Measurements from ENCODE around the gene RSF1.

Gene RSF1

DNA sequence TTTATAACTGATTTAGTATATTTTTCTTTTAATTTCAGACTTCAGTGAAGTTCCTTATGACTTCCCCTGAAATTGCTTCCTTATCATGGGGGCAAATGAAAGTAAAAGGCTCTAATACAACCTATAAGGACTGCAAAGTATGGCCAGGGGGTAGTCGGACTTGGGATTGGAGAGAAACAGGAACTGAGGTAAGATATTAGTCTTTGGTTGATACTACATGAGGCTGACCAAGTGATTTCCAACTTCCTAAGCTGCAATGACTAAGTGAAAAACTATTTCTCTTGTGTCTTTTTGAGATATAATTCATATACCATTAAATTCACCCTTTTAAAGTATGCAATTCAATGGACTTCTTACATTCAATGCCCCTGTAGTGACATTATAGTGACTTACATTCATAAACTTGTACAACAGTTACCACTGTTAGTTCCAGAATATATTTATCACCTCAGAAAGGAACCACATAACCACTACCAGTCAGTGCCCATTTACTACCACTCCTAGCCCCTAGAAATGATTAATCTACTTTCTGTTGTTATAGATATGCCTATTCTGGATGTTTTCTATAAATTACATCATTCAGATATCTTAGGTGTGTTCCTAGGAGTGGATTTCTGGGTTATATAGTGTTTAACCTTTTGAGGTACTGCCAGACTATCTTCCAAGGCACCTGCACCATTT lies 22.1 kb upstream of the RSF1 start (continued):
- TF ChIP-seq, protein P1, sequence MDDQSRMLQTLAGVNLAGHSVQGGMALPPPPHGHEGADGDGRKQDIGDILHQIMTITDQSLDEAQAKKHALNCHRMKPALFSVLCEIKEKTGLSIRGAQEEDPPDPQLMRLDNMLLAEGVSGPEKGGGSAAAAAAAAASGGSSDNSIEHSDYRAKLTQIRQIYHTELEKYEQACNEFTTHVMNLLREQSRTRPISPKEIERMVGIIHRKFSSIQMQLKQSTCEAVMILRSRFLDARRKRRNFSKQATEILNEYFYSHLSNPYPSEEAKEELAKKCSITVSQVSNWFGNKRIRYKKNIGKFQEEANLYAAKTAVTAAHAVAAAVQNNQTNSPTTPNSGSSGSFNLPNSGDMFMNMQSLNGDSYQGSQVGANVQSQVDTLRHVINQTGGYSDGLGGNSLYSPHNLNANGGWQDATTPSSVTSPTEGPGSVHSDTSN (CRISPR knock-in tag; IDR thresholded peaks at IDR 0.05): no peak
- no peak for TF ChIP-seq ZFP37 (tag by site-specific recombination; IDR thresholded peaks at IDR 0.05)
- no peak for TF ChIP-seq ZNF701 (tag by site-specific recombination; IDR thresholded peaks at IDR 0.05)
- no peak for TF ChIP-seq ZBTB26 (tag by site-specific recombination; optimal IDR thresholded peaks at IDR 0.05)
- TF ChIP-seq ZNF248 (tag by site-specific recombination; IDR thresholded peaks at IDR 0.05): no peak
- no peak for TF ChIP-seq ZNF404 (tag by site-specific recombination; IDR thresholded peaks at IDR 0.05)
- no peak for TF ChIP-seq ZNF48 (tag by site-specific recombination; IDR thresholded peaks at IDR 0.05)
- no peak for TF ChIP-seq KLF8 (tag by site-specific recombination; IDR thresholded peaks at IDR 0.05)
- TF ChIP-seq, protein P2, sequence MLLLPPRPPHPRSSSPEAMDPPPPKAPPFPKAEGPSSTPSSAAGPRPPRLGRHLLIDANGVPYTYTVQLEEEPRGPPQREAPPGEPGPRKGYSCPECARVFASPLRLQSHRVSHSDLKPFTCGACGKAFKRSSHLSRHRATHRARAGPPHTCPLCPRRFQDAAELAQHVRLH (tag by site-specific recombination; IDR thresholded peaks at IDR 0.05): no peak
- no peak for TF ChIP-seq HOXA7 (CRISPR knock-in tag; IDR thresholded peaks at IDR 0.05; ENCODE audit: borderline replicate concordance)
- TF ChIP-seq ZNF548 (tag by site-specific recombination; IDR thresholded peaks at IDR 0.05): no peak

DNA sequence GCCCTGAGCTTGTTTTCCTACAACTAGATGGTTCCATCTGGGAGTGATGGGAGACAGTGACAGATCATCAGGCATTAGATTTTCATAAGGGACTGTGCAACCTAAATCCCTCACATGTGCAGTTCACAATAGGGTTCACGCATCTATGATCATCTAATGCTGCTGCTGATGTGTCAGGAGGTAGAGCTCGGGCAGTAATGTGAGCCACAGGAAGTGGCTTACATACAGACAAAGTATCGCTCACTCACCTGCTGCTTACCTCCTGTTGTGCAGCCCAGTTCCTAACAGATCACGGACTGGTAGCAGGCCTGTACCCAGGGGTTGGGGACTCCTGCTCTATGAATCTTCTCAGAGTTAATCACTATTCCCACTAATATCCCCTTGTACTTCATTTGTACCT lies 12.8 kb upstream of the RSF1 start:
- ChIA-PET POLR2A (interaction anchor here (1.1 kb wide), 1 partner anchor 162 kb away, joined by 3 read pairs; no protein-coding TSS in a partner anchor), CTCF (no interaction called here)
- H3K36me3 ChIP-seq (ENCODE audit: control insufficient read depth in 2 of 2, insufficient read depth in 1 of 2, low read length in 2 of 2): no peaks in the 10 kb centered on the region
- H3K27ac ChIP-seq (ENCODE audit: extremely low read depth, low read depth, low read length): no peak overlapping the region
- TF ChIP-seq TCF7L2 (IDR thresholded peaks at IDR 0.05; ENCODE audit: borderline replicate concordance, low read depth, low read length): no peak
- no peak for TF ChIP-seq ZXDB (tag by site-specific recombination; IDR thresholded peaks at IDR 0.05)
- TF ChIP-seq ZNF837 (tag by site-specific recombination; IDR thresholded peaks at IDR 0.05): no peak
- no peak for TF ChIP-seq GFI1B (tag by site-specific recombination; IDR thresholded peaks at IDR 0.05)
- no peak for TF ChIP-seq ZNF10 (tag by site-specific recombination; IDR thresholded peaks at IDR 0.05)
- no peak for TF ChIP-seq ZNF830 (tag by site-specific recombination; IDR thresholded peaks at IDR 0.05; ENCODE audit: low read depth)
- no peak for TF ChIP-seq PRDM10 (tag by site-specific recombination; IDR thresholded peaks at IDR 0.05)
- no peak for TF ChIP-seq ZSCAN16 (tag by site-specific recombination; IDR thresholded peaks at IDR 0.05)
- no peak for TF ChIP-seq PRDM1 (tag by site-specific recombination; IDR thresholded peaks at IDR 0.05)
- TF ChIP-seq ZNF416 (tag by site-specific recombination; IDR thresholded peaks at IDR 0.05): no peak
- TF ChIP-seq ZNF548 (tag by site-specific recombination; IDR thresholded peaks at IDR 0.05): no peak
- TF ChIP-seq ZNF354C (tag by site-specific recombination; IDR thresholded peaks at IDR 0.05; ENCODE audit: borderline replicate concordance, low read depth): no peak
- TF ChIP-seq, protein P3, sequence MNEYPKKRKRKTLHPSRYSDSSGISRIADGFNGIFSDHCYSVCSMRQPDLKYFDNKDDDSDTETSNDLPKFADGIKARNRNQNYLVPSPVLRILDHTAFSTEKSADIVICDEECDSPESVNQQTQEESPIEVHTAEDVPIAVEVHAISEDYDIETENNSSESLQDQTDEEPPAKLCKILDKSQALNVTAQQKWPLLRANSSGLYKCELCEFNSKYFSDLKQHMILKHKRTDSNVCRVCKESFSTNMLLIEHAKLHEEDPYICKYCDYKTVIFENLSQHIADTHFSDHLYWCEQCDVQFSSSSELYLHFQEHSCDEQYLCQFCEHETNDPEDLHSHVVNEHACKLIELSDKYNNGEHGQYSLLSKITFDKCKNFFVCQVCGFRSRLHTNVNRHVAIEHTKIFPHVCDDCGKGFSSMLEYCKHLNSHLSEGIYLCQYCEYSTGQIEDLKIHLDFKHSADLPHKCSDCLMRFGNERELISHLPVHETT (tag by site-specific recombination; IDR thresholded peaks at IDR 0.05): no peak
- TF ChIP-seq ZNF404 (tag by site-specific recombination; IDR thresholded peaks at IDR 0.05): no peak
- no peak for TF ChIP-seq ZNF777 (tag by site-specific recombination; IDR thresholded peaks at IDR 0.05; ENCODE audit: borderline replicate concordance)
- no peak for TF ChIP-seq ZNF324 (tag by site-specific recombination; IDR thresholded peaks at IDR 0.05)
- TF ChIP-seq ZNF677 (tag by site-specific recombination; IDR thresholded peaks at IDR 0.05): no peak
- H3K4me1 ChIP-seq (ENCODE audit: control insufficient read depth, insufficient read depth, low read length): no peaks in the 10 kb centered on the region
- H3K4me3 ChIP-seq (ENCODE audit: low read depth, low read length): no peak overlapping the region
- no peaks in the 10 kb centered on the region for H3K9me3 ChIP-seq (ENCODE audit: control insufficient read depth, insufficient read depth, low read depth, low read length)

All from HEK293 (cell line).